ENCODE measurements around the gene RAB11B. TPM values are rescaled to one million over a fixed set of nuclear protein-coding genes. Genes with fewer than 3 reads are reported as not detected.

The RAB11B gene
- total and polyA plus RNA-seq, 9 of the 15 experiments (the other 6 are each of a cell fraction or from before 2014, with no cell fraction given), result 0.74 to 71.0 (median 13.8) TPM

DNA sequence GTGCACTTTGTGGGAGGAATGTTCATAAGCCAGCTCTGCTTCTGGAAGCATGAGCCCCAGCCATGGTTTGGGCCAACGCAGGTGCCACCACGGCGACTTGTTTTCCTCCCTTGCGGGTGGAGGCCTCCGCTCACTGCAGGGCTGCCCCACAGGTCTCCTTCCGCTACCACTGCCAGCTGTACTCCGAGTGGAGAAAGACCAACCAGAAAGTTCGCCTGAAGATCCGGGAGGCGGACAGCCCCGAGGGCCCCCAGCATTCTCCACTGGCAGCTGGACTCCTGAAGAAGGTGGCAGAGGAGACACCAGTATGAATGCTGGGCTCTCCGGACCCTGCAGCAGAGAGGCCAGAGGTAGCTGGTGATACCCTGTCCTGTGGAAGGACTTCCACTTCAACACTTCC, 48.1 kb downstream of the RAB11B start:
- BruUV-seq (replicated peaks), result no TSS peak
- H3K36me3 ChIP-seq (ENCODE audit: control insufficient read depth, insufficient read depth, low read length), result no peaks in the 10 kb centered on the region
- no peak for FAIRE-seq
- no peak for ATAC-seq
- no peaks in the 10 kb centered on the region for H3K9me1 ChIP-seq (ENCODE audit: control insufficient read depth, insufficient read depth, low read length)
- WGBS (ENCODE audit: insufficient coverage, low coverage, missing lambda C conversion rate), result 88% methylated on average over 12 of the region's 12 CpGs
- no peak overlapping the region for H3K4me3 ChIP-seq
- H3K9me3 ChIP-seq (replicated peaks; ENCODE audit: control insufficient read depth, insufficient read depth, low read depth, low read length), result no peaks in the 10 kb centered on the region
- intact Hi-C loops (cut with micrococcal nuclease), result no loop called here
- peak; percentile 11; the same call in 1 of the 2 replicates for TF ChIP-seq ZFX (CRISPR knock-in tag; IDR thresholded peaks at IDR 0.05)
- TF ChIP-seq NCOR1 (IDR thresholded peaks at IDR 0.05), result no peak
- no peak overlapping the region for H2AFZ ChIP-seq (ENCODE audit: low read depth, low read length)
- H3K4me1 ChIP-seq (replicated peaks in 1 of 2; ENCODE audit: control insufficient read depth in 2 of 2, insufficient read depth in 2 of 2, low read length in 2 of 2), result peaks cover 6 to 10% of the 10 kb centered on the region in 2 experiments
- ChIA-PET CTCF (ENCODE audit: low intra/inter-chr PET ratio) (no interaction called here), POLR2A (interaction anchor here (0.9 to 1.8 kb wide), 5 partner anchors 12 to 76 kb away, joined by 3 to 5 read pairs (median 4); partner anchors contain the start of gene RAB11B)
- DNase-seq (ENCODE audit: extremely low read depth in 1 of 4, low spot score in 3 of 4), result no peak
- peak overlapping the region in 1 of 2 experiments; percentile 10; a peak in 2 of 4 replicates for H3K9ac ChIP-seq (ENCODE audit: insufficient read depth in 1 of 2, low read depth in 2 of 2, low read length in 2 of 2)
- in situ Hi-C loops (cut with MboI), result no loop called here
- H3K79me2 ChIP-seq (ENCODE audit: control insufficient read depth, insufficient read depth, low read length), result no peaks in the 10 kb centered on the region
- no peak overlapping the region for H3K4me2 ChIP-seq (ENCODE audit: insufficient read depth, low read length)
- H3K27ac ChIP-seq (ENCODE audit: extremely low read depth, low read depth, low read length), result no peak overlapping the region
- H4K20me1 ChIP-seq (replicated peaks; ENCODE audit: control insufficient read depth, insufficient read depth, low read length), result no peaks in the 10 kb centered on the region
- no peaks in the 10 kb centered on the region for H3K27me3 ChIP-seq (ENCODE audit: control insufficient read depth in 2 of 2, insufficient read depth in 2 of 2, low read length in 2 of 2)

DNA sequence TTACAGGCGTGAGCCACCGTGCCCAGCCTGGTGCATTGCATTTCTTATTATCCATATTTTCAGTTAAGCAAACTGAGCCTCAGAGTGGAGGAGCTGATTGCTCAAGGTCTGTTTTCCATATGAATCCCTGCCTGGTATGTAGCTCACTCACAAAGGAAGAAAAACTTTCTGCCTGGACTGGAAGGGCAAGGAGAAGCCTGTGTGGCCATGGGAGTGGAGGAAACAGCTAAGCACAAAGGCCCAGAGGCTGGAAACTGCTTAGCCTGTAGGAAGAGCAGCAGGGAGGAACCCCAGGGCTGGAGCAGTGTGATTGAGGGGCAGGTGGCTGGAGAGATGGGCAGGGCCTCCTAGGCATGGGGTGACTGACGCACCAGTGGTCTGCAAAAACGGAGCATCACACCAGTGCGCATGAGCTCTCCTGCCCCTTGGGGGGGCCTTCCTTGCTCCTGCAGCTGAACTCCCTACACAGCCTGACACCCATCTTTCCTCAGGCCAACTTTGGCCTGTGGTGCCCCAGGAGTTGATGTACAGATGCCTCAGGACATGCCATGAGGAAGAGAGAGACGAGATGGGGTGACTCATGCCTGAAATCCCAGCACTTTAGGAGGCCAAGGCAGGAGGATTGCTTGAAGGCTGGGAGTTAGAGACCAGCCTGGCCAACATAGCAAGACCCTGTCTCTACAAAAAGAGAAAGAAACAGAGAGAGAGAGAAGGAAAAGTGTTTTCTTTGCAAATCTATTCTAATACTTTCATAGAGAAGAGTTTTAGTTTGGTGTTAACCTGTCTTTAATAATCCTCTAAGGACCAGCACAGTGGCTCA, 51.8 kb downstream of the RAB11B start:
- no peak overlapping the region for H3K4me2 ChIP-seq (ENCODE audit: insufficient read depth, low read length)

More for the DNA sequence above, 51.8 kb downstream of the RAB11B start:
- TF ChIP-seq SIRT6 (IDR thresholded peaks at IDR 0.05; ENCODE audit: low read depth, low read length), result no peak
- TF ChIP-seq ZNF121 (CRISPR knock-in tag; conservative IDR thresholded peaks at IDR 0.05), result peak; percentile 93
- no peaks in the 10 kb centered on the region for H3K9me3 ChIP-seq (replicated peaks; ENCODE audit: control insufficient read depth, insufficient read depth, low read depth, low read length)
- no TSS peak for BruUV-seq (replicated peaks)
- FAIRE-seq, result no peak
- no peaks in the 10 kb centered on the region for H3K27me3 ChIP-seq (ENCODE audit: control insufficient read depth in 2 of 2, insufficient read depth in 2 of 2, low read length in 2 of 2)
- in situ Hi-C loops (cut with MboI), result no loop called here
- DNase-seq (ENCODE audit: extremely low read depth in 1 of 4, low spot score in 3 of 4), result no peak
- H3K4me3 ChIP-seq, result no peak overlapping the region
- no peaks in the 10 kb centered on the region for H3K9me1 ChIP-seq (ENCODE audit: control insufficient read depth, insufficient read depth, low read length)
- H3K36me3 ChIP-seq (ENCODE audit: control insufficient read depth, insufficient read depth, low read length), result peaks cover 13% of the 10 kb centered on the region
- ATAC-seq, result no peak
- peaks cover 17 to 29% of the 10 kb centered on the region in 2 experiments for H3K4me1 ChIP-seq (replicated peaks in 1 of 2; ENCODE audit: control insufficient read depth in 2 of 2, insufficient read depth in 2 of 2, low read length in 2 of 2)
- WGBS (ENCODE audit: insufficient coverage, low coverage, missing lambda C conversion rate), result 74% methylated on average over 6 of the region's 6 CpGs
- H4K20me1 ChIP-seq (replicated peaks; ENCODE audit: control insufficient read depth, insufficient read depth, low read length), result peaks cover 14% of the 10 kb centered on the region
- CTCF ChIA-PET (ENCODE audit: low intra/inter-chr PET ratio), result no interaction called here
- POLR2A ChIA-PET, result interaction anchor here (0.8 to 1.2 kb wide), 3 partner anchors 9 to 52 kb away, joined by 3 read pairs; partner anchors contain the start of gene RAB11B
- no peak overlapping the region for H3K27ac ChIP-seq (ENCODE audit: extremely low read depth, low read depth, low read length)
- H3K79me2 ChIP-seq (ENCODE audit: control insufficient read depth, insufficient read depth, low read length), result peaks cover 22% of the 10 kb centered on the region
- intact Hi-C loops (cut with micrococcal nuclease), result no loop called here
- peak overlapping the region in 1 of 2 experiments; percentile 10; a peak in 1 of 4 replicates for H3K9ac ChIP-seq (ENCODE audit: insufficient read depth in 1 of 2, low read depth in 2 of 2, low read length in 2 of 2)
- H2AFZ ChIP-seq (ENCODE audit: low read depth, low read length), result no peak overlapping the region

Data from K562 (cell line).